ENCODE results near the gene SEZ6L.
"Not testable (repeated sequence)": the region's sequence is repeated elsewhere in the genome, so short reads cannot be mapped to it uniquely, and the experiment has no call there.

SEZ6L gene

DNA sequence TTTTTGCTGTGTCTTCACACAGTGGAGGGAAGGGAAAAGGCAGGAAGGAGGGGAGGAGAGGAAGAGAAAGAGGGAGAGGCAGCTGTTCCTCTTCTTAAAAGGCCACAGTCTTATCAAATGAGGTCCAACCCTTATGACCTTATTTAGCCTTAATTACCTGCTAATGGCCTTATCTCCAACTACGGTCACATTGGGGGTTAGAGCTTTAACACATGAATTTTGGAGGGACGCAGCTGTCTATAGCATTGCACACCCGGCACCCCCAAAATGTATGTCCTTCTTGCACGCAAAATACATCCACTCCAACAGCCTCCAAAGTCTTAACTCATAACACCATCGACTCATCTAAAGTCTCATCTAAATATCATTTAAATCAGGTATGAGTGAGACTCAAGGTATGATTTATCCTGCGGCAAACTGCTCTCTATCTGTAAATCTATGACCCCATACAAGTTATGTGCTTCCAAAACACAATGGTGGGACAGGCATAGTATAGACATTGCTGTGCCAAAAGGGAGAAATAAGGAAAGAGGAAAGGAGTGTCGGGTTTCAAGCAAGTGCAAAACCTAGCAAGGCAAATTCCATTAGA lies 214.8 kb downstream of the SEZ6L start:
- no peak for DNase-seq (ENCODE audit: low spot score)

DNA sequence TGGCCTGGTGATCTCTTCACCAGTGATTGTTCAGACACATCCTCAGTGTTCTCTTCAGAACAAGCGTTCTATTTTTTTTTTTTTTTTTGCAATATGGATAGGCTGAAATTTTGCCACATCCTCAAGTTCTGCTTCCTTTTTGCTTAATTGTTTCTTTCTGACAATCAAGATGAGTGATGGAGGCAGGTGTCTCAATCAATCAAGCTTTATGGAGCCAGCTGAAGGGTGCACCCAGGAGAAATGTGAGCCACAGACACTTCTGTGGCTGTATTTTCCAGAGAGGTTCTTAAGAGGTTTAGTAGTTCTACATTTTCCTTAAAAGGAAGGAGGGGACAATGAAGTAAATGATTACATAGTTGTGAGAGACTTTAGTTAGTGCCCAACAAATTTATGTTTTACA lies 215.9 kb downstream of the SEZ6L start:
- no peak for DNase-seq (ENCODE audit: low spot score)

DNA sequence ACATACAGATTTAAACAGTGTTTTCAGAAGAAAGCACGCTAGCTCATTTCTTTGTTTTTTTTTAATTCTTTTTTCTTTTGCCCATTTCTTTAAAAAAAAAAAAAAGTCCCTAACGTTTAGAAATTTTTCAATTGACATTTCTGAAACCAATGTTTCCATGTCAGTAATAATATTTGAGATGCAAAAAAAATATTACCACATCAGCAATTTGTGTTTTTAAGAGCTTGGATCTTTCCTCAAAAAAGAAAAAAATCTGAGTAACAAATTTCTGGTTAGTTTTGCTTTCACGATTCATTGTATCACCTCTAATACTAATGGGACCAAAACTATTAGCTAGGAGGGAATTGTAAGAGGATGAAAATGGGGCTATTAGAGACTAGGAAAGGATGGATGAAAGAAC lies 219.9 kb downstream of the SEZ6L start:
- no peak for DNase-seq (ENCODE audit: low spot score)

GRCh38 chr22:26391091-26391490 lies 221.8 kb downstream of the SEZ6L start:
- no peak for DNase-seq (ENCODE audit: low spot score)

GRCh38 chr22:26391623-26392022 lies 222.4 kb downstream of the SEZ6L start:
- DNase-seq (ENCODE audit: low spot score), result no peak

GRCh38 chr22:26393929-26394328 lies 224.7 kb downstream of the SEZ6L start:
- DNase-seq (ENCODE audit: low spot score), result no peak

DNA sequence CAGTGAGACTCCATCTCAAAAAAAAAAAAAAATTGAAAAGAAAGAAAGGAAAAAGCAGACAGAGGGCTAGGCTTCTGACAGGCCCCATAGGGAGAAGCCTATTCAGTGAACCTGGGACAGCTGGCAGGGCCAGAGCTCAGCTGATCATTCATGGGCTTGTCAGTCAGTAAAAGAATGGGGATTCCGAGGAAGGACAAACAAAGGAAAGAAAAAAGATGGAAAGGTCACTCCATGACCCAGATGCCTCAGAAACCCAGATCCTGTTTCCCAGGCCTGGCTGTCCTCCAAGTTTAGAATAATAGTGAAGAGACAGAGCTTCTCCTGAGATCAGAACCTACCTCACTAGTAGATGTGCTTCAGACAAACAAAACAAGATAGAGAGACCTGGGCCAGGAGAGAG lies 225.5 kb downstream of the SEZ6L start:
- no peak for DNase-seq (ENCODE audit: low spot score)

DNA sequence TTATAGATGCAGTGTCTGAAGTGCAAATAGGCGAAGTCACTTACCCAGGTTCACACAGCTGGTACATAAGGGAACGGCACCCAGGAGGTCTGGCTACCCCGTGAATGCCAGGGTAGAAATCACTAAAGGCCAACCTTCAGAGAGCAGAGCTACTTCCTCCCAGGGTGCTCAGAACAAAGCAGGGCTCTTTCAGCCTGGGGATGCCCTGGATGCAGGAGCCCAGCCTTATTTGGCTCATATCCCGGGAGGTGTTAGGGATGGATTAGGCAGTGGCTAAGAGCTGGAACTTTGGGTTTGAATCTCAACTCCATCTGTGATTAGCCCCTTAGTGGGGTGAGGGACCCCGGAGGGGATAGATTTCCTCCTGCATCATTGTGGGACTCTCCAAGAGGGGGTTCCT lies 226.7 kb downstream of the SEZ6L start:
- DNase-seq (ENCODE audit: low spot score), result peak; percentile 67

DNA sequence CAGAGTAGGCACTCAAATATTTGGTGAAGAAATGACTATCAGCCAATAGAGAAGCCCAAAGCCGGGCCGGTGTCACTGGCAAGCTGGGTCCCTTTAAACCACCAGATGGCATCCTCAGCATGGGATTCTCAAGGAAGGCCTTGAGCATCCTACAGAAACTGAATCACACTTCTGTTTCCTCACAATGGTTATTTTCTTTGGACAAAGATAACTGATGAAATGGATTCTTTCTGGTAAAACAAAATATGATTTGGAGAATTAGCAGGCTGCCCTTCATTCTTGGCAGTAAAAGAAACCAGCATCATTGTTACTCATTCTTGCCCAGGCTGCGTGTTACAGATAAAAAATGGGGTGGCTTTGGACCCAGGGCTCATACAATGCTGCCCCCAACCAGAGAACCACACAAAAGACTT lies 229.5 kb downstream of the SEZ6L start:
- peak; percentile 81 for DNase-seq (ENCODE audit: low spot score)

DNA sequence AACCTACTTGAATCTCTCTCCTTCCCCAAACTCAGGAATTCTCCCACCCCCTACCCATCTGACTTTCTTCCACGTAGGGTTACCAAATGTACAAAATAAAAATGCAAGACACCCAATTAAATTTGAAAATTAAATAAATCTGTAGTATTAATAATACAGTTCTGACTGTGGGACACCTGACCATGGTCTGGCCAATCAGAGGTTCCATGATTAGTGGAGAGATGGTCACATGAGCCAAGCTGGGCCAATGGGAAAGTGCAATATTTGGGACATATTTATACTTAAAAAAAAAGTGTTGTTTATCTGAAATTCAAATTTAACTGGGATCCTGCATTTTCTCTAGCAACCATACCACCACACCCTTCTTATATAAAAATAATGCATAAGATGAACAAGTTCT lies 230.0 kb downstream of the SEZ6L start:
- DNase-seq (ENCODE audit: low spot score), result no peak

- no peak for DNase-seq (ENCODE audit: low spot score)
Measured at GRCh38 chr22:26401726-26402125, 232.5 kb downstream of the SEZ6L start.

DNA sequence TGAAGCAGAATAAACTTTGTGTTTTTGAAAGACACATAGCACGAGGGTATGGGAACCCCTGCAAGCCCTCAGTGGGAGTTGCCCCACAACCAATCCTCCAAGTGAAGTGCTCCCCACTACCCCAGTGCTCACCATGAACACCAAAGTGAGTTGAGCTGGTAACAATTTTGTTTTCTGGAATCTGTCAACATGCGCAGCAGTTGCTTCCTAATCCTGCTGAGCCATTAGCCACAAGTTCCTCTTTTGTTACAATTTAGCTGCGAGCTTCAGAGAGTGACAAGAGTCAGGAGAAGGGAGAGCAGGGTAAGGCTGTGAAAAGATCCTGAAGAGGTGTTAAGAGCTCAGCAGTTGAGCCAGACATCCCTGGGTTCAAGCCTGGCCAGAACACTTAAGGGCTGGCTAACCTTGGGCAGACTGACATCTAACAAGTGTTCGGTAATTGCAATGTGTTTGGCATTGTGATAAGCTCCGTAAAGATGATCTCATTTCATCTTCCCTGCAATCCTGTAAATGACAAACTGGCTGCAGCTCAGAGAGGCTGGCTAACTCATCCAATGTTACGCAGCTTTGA lies 235.7 kb downstream of the SEZ6L start:
- no peak for DNase-seq (ENCODE audit: low spot score)

DNA sequence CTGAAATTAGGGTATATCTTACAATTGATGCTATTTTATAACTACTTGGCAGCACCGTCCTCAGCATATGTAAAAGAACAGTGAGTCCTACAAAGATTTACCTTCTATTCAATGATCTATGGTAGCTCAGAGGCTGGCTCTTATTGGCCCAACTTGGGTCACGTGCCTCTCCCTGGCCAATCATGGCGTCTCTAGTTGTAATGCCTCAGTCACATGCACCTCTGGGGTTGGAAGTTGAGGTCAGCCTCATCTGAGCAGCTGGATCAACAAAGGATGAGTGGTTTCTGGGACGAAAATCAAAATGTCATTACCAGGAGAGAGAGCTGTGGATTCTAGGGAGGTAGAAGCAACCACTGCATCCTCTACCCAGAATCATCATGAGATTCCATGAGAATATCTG lies 236.9 kb downstream of the SEZ6L start:
- no peak for DNase-seq (ENCODE audit: low spot score)

DNA sequence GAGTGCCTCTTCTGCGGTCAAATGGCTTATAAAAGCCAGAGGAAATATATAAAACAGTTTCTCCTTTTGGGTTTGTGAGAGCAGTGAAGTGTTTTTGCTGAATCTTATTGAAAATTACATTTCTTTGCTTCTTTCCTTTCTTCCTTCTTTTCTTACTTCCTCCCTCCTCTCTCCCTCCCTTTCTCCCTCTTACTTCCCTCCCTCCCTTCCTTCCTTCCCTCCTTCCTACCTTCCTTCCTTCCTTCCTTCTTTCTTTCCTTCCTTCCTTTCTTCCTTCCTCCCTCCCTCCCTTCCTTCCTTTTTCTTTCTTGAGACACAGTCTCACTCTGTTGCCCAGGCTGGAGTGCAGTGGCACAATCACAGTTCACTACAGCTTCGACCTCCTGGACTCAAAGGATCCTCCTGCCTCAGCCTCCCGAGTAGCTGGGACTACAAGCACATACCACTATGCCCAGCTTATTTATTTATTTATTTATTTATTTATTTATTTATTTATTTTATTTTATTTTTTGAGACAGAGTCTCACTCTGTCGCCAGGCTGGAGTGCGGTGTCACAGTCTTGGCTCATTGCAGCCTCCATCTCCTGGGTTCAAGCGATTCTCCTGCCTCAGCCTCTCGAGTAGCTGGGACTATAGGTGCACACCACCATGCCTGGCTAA lies 239.4 kb downstream of the SEZ6L start:
- not testable (repeated sequence) for DNase-seq (ENCODE audit: low spot score)

- no peak for DNase-seq (ENCODE audit: low spot score)
Measured at GRCh38 chr22:26409719-26410335, 240.6 kb downstream of the SEZ6L start.

DNA sequence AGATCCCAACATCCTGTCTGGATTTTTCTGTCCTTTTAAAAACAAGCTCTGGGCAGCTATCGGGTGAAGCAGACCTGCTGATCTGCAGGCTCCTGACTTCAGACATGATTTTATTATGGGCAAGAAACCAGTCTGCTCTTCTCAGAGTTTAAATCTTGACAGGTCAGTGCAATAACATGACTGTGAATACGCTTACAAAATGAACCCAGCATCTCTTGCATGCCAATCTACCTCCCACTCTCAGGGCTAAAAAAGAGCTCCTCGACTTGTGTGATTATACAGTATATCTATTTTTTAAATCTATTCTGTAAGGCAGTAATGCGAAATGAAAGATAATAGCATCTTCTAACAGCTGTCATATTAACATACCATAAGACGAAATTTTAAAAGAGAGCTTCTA lies 241.1 kb downstream of the SEZ6L start:
- no peak for DNase-seq (ENCODE audit: low spot score)

DNA sequence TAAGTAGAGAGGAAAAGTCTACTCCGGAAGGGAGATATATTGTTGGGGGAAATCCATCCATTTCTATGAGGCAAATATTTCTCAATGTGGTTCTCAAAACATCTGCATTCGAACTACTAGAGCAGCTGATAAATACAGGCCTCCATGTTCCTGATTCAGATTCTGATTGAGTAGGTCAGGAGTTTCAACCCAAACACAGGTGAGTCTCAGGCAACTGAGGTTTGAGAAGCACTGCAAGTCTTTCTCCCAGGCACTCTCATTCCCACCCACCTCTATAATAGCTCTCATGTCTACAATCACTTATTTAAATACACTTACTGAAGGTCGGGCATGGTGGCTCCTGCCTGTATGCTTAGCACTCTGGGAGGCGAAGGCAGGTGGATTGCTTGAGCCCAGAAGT lies 245.1 kb downstream of the SEZ6L start:
- no peak for DNase-seq (ENCODE audit: low spot score)

- DNase-seq (ENCODE audit: low spot score), result no peak
Measured at GRCh38 chr22:26416256-26416655, 247.0 kb downstream of the SEZ6L start.

- no peak for DNase-seq (ENCODE audit: low spot score)
Measured at GRCh38 chr22:26416670-26417276, 247.5 kb downstream of the SEZ6L start.

DNA sequence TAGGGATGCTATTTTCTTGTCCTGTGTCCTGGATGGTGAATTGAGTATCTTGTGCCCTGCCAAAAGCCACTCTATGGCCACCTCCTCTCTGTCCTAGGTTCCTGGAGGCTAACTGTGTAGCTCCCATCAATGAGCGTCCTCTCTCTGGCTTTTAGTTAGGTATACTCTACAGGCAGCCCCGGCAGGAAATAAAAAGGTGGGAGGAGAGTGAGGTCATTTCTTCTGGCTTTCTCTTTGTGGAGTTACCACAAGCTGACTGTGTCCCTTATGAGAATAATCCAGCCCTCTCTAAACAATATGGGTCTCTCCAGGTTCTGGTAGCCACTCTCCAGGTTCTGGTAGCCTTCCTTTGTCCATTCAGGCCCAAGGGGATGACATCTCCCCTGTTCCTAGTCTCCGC lies 248.1 kb downstream of the SEZ6L start:
- DNase-seq (ENCODE audit: low spot score), result no peak

DNA sequence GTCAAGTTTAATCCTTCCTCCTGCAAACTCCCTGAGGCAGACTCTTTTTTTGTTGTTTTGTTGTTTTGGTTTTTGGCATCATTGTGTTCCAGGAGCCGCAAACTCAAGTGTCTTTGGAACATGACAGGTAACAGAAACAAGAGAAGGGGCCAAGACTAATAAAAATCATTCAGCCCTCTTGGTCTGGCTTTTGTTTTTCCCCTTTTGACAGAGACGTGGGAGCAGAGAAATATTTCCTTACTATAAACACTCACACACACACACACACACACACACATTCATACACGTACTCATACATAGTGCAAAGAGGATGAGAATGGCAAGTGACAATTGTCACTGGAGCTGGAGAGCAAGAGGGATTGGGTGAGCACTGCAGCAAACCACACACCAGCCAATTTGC lies 249.4 kb downstream of the SEZ6L start:
- no peak for DNase-seq (ENCODE audit: low spot score)

DNA sequence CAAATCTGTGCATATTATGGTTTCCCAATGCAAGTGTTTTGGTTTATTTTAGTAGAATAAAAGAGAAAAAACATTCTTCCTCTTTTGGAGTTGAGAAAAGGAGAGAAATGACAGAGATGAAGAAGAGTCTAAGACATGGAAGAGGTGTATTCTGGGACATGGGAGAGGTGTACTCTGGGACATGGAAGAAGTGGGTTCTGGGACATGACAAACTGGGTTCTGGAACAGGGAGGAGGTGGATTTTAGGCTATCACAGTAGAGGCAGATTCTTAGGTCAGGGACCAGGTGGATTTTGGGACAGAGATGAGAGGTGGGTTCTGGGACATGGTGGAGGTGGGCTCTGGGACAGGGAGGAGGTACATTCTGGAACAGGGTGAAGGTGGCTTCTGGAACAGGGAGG lies 257.7 kb downstream of the SEZ6L start:
- no peak for DNase-seq (ENCODE audit: low spot score)

Measured in D341Med (cell line).